Measurements from ENCODE around the gene TIAM1. TPM values are rescaled to one million over a fixed set of nuclear protein-coding genes. Genes with fewer than 3 reads are reported as not detected.
"Not testable (repeated sequence)": the region's sequence is repeated elsewhere in the genome, so short reads cannot be mapped to it uniquely, and the experiment has no call there.

Gene TIAM1
- total RNA-seq, 1 experiment from 2014 or later: 18.8 TPM

- peaks cover 2% of the 10 kb centered on the region for H3K36me3 ChIP-seq (replicated peaks; ENCODE audit: control insufficient read depth, insufficient read depth, low read length)
- H3K4me3 ChIP-seq (ENCODE audit: insufficient read depth, low read depth, low read length): no peak overlapping the region
- no peak for DNase-seq
- H3K27me3 ChIP-seq (ENCODE audit: control insufficient read depth, insufficient read depth, low read length): no peaks in the 10 kb centered on the region
Measured at GRCh38 chr21:31253684-31254083, 90.4 kb downstream of the TIAM1 start.

GRCh38 chr21:31252611-31253010 is 91.5 kb downstream of the TIAM1 start:
- Histone ChIP-seq H3K4me3 (ENCODE audit: insufficient read depth, low read depth, low read length) (no peak overlapping the region), H3K27me3 (ENCODE audit: control insufficient read depth, insufficient read depth, low read length) (no peaks in the 10 kb centered on the region), H3K36me3 (replicated peaks; ENCODE audit: control insufficient read depth, insufficient read depth, low read length) (peaks cover 2% of the 10 kb centered on the region)
- DNase-seq: peak; percentile 30

- Histone ChIP-seq H3K27me3 (ENCODE audit: control insufficient read depth, insufficient read depth, low read length) (no peaks in the 10 kb centered on the region), H3K36me3 (replicated peaks; ENCODE audit: control insufficient read depth, insufficient read depth, low read length) (peaks cover 2% of the 10 kb centered on the region), H3K4me3 (ENCODE audit: insufficient read depth, low read depth, low read length) (no peak overlapping the region)
- peak; percentile 23 for DNase-seq
Measured at GRCh38 chr21:31252091-31252490, 92.0 kb downstream of the TIAM1 start.

- peaks cover 2% of the 10 kb centered on the region for H3K36me3 ChIP-seq (replicated peaks; ENCODE audit: control insufficient read depth, insufficient read depth, low read length)
- no peak for DNase-seq
- H3K27me3 ChIP-seq (ENCODE audit: control insufficient read depth, insufficient read depth, low read length): no peaks in the 10 kb centered on the region
- no peak overlapping the region for H3K4me3 ChIP-seq (ENCODE audit: insufficient read depth, low read depth, low read length)
Measured at GRCh38 chr21:31251686-31252085, 92.4 kb downstream of the TIAM1 start.

GRCh38 chr21:31248598-31248997 is 95.5 kb downstream of the TIAM1 start:
- no peaks in the 10 kb centered on the region for H3K27me3 ChIP-seq (ENCODE audit: control insufficient read depth, insufficient read depth, low read length)
- DNase-seq: no peak
- no peak overlapping the region for H3K4me3 ChIP-seq (ENCODE audit: insufficient read depth, low read depth, low read length)
- H3K36me3 ChIP-seq (replicated peaks; ENCODE audit: control insufficient read depth, insufficient read depth, low read length): peaks cover 2% of the 10 kb centered on the region

GRCh38 chr21:31243611-31244010 is 100.5 kb downstream of the TIAM1 start:
- no peaks in the 10 kb centered on the region for H3K27me3 ChIP-seq (ENCODE audit: control insufficient read depth, insufficient read depth, low read length)
- DNase-seq: no peak
- H3K4me3 ChIP-seq (ENCODE audit: insufficient read depth, low read depth, low read length): no peak overlapping the region
- no peaks in the 10 kb centered on the region for H3K36me3 ChIP-seq (replicated peaks; ENCODE audit: control insufficient read depth, insufficient read depth, low read length)

- no peaks in the 10 kb centered on the region for H3K27me3 ChIP-seq (ENCODE audit: control insufficient read depth, insufficient read depth, low read length)
- no peaks in the 10 kb centered on the region for H3K36me3 ChIP-seq (replicated peaks; ENCODE audit: control insufficient read depth, insufficient read depth, low read length)
- no peak for DNase-seq
- no peak overlapping the region for H3K4me3 ChIP-seq (ENCODE audit: insufficient read depth, low read depth, low read length)
Measured at GRCh38 chr21:31236528-31236927, 107.5 kb downstream of the TIAM1 start.

- H3K36me3 ChIP-seq (replicated peaks; ENCODE audit: control insufficient read depth, insufficient read depth, low read length): no peaks in the 10 kb centered on the region
- H3K27me3 ChIP-seq (ENCODE audit: control insufficient read depth, insufficient read depth, low read length): no peaks in the 10 kb centered on the region
- DNase-seq: no peak
- H3K4me3 ChIP-seq (ENCODE audit: insufficient read depth, low read depth, low read length): no peak overlapping the region
Measured at GRCh38 chr21:31235671-31236450, 108.2 kb downstream of the TIAM1 start.

GRCh38 chr21:31234936-31235335 is 109.1 kb downstream of the TIAM1 start:
- DNase-seq: no peak
- H3K4me3 ChIP-seq (ENCODE audit: insufficient read depth, low read depth, low read length): no peak overlapping the region
- no peaks in the 10 kb centered on the region for H3K36me3 ChIP-seq (replicated peaks; ENCODE audit: control insufficient read depth, insufficient read depth, low read length)
- no peaks in the 10 kb centered on the region for H3K27me3 ChIP-seq (ENCODE audit: control insufficient read depth, insufficient read depth, low read length)

GRCh38 chr21:31233711-31234110 is 110.3 kb downstream of the TIAM1 start:
- no peak for DNase-seq
- H3K4me3 ChIP-seq (ENCODE audit: insufficient read depth, low read depth, low read length): no peak overlapping the region
- no peaks in the 10 kb centered on the region for H3K27me3 ChIP-seq (ENCODE audit: control insufficient read depth, insufficient read depth, low read length)
- no peaks in the 10 kb centered on the region for H3K36me3 ChIP-seq (replicated peaks; ENCODE audit: control insufficient read depth, insufficient read depth, low read length)

GRCh38 chr21:31232344-31232743 is 111.7 kb downstream of the TIAM1 start:
- no peak overlapping the region for H3K4me3 ChIP-seq (ENCODE audit: insufficient read depth, low read depth, low read length)
- DNase-seq: no peak
- no peaks in the 10 kb centered on the region for H3K36me3 ChIP-seq (replicated peaks; ENCODE audit: control insufficient read depth, insufficient read depth, low read length)
- H3K27me3 ChIP-seq (ENCODE audit: control insufficient read depth, insufficient read depth, low read length): no peaks in the 10 kb centered on the region

GRCh38 chr21:31230937-31231336 is 113.1 kb downstream of the TIAM1 start:
- Histone ChIP-seq H3K4me3 (ENCODE audit: insufficient read depth, low read depth, low read length) (no peak overlapping the region), H3K27me3 (ENCODE audit: control insufficient read depth, insufficient read depth, low read length) (no peaks in the 10 kb centered on the region), H3K36me3 (replicated peaks; ENCODE audit: control insufficient read depth, insufficient read depth, low read length) (no peaks in the 10 kb centered on the region)
- DNase-seq: no peak

GRCh38 chr21:31228723-31229122 is 115.3 kb downstream of the TIAM1 start:
- H3K4me3 ChIP-seq (ENCODE audit: insufficient read depth, low read depth, low read length); DNase-seq; H3K27me3 ChIP-seq (ENCODE audit: control insufficient read depth, insufficient read depth, low read length); H3K36me3 ChIP-seq (replicated peaks; ENCODE audit: control insufficient read depth, insufficient read depth, low read length): not testable (repeated sequence)

GRCh38 chr21:31225713-31226112 is 118.3 kb downstream of the TIAM1 start:
- no peak overlapping the region for H3K4me3 ChIP-seq (ENCODE audit: insufficient read depth, low read depth, low read length)
- no peaks in the 10 kb centered on the region for H3K27me3 ChIP-seq (ENCODE audit: control insufficient read depth, insufficient read depth, low read length)
- no peak for DNase-seq
- H3K36me3 ChIP-seq (replicated peaks; ENCODE audit: control insufficient read depth, insufficient read depth, low read length): no peaks in the 10 kb centered on the region

GRCh38 chr21:31222142-31222541 is 121.9 kb downstream of the TIAM1 start:
- H3K4me3 ChIP-seq (ENCODE audit: insufficient read depth, low read depth, low read length): no peak overlapping the region
- H3K36me3 ChIP-seq (replicated peaks; ENCODE audit: control insufficient read depth, insufficient read depth, low read length): no peaks in the 10 kb centered on the region
- no peak for DNase-seq
- H3K27me3 ChIP-seq (ENCODE audit: control insufficient read depth, insufficient read depth, low read length): no peaks in the 10 kb centered on the region

- Histone ChIP-seq H3K4me3 (ENCODE audit: insufficient read depth, low read depth, low read length) (no peak overlapping the region), H3K27me3 (ENCODE audit: control insufficient read depth, insufficient read depth, low read length) (no peaks in the 10 kb centered on the region), H3K36me3 (replicated peaks; ENCODE audit: control insufficient read depth, insufficient read depth, low read length) (no peaks in the 10 kb centered on the region)
- no peak for DNase-seq
Measured at GRCh38 chr21:31221043-31221442, 123.0 kb downstream of the TIAM1 start.

Data from H7 (cell line).